CD4-positive, alpha-beta T cell treated with Interleukin-4 for 4 hours (primary cell): ENCODE measurements around the gene MYG1.

Source experiments
- DNase-seq: peaks from one replicate; pipeline ENCODE4 v3.0.0-alpha.2; 2020

MYG1 gene

GRCh38 chr12:53299454-53300180 is at the start of gene MYG1:
TSS of gene MYG1 (plus strand) at chr12:53299695. CDS start at chr12:53299738, 43 bp downstream.
- DNase-seq = peak; percentile 88

GRCh38 chr12:53251477-53252348 is 47.8 kb upstream of the MYG1 start:
- peak; percentile 69 for DNase-seq

- no peak for DNase-seq
Measured at GRCh38 chr12:53252349-53252916, 47.1 kb upstream of the MYG1 start.

GRCh38 chr12:53253298-53253697 is 46.2 kb upstream of the MYG1 start:
- DNase-seq = no peak

- DNase-seq = no peak
Measured at GRCh38 chr12:53254816-53255545, 44.5 kb upstream of the MYG1 start.

DNA sequence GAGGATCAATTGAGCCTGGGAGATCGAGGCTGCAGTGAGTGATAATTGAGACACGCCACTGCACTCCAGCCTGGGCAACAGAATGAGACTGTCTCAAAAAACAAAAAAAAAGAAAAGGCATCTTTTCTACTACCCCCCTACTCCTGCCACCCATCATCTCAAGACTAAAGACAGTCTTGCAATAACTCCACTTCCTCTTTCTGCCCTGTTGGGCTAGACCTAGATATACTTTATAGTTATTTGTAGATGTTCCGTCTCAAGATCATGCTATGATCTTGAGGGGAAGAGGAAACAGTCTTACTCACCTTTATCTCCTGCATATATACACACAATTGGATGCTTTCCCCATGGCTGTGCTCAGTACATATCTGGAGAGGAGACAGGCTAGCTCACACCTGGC is 43.5 kb upstream of the MYG1 start:
- no peak for DNase-seq

DNA sequence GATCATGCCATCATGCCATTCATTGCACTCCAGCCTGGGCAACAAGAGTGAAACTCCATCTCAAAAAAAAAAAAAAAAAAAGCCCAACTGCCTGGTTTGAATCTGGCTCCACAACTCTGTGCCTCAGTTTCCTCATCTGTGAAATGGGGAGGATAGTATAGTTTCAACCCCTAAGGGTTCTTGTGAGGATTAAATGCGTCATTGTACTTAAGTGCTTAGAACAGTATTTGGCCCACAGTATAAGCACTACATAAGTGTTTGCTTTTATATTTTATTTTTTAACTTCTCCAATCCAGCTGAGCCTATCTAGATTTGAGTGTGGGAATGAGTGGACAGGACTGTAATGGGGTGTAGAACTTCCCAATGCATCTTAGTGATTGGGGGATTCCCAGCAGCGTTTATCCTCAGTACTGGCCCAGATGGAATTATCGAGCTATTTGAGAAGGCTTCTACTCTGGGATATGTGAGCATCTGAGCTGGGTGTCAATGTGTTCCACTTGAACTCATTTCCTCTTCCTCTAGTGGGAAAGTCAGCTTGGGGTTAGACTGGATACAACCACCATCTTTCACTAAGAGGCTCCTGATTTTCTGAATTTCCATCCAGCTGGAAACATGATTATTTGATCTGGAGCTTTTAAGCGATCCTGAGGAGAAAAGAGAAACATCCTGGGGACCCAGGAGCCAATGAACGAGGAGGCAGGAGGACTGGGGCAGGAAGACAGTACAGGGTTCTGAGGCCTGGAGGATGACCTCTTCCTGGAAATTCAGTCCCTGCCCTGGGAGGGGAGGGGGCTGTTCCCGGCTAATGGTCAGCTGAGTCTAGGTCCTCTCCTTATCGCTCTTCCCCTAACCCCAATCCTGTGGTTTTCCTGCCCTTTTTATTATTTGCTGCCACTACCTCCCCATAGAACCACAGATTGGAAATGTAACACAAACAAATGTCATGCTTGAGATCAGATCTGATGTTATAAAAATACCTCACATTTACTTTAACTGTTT is 40.7 kb upstream of the MYG1 start:
- no peak for DNase-seq

GRCh38 chr12:53259891-53260290 is 39.6 kb upstream of the MYG1 start:
- no peak for DNase-seq

GRCh38 chr12:53265783-53266182 is 33.7 kb upstream of the MYG1 start:
- DNase-seq = no peak

DNA sequence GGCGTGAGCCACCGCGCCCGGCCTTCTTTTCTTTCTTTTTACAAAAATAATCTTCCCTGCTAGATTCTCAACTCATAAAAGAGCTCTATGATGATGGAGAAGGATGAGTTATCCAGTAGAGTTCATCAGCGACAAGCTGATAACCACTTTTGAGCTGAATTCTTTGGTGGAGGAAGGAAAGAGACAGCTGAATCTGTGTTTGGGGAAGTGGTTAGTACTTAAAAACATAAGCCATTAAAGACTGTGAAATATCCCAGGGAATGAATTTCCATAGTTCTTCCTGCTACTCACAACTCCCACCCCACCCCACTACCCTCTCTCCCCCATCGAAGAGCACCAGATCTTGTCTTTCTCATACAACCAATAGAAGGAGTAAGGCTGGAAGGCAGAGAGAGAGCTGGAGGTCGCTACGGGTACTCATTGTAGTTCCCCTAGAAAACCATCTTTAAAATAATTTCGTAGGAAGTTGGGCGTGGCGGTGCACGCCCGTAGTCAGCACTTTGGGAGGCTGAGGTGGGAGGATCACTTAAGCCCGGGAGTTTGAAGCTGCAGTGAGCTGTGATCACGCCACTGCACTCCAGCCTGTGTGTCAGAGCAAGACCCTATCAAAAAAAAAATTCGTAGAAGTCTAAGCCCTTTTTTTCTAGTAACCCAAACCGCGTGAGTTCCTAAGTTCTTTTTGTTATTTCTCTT is 32.0 kb upstream of the MYG1 start:
- DNase-seq = peak; percentile 49

GRCh38 chr12:53267999-53268629 is 31.4 kb upstream of the MYG1 start, which contains the start of gene ESPL1:
TSS of gene ESPL1 (plus strand) at chr12:53268299. CDS start at chr12:53268767, 468 bp downstream.
- peak; percentile 81 for DNase-seq

DNA sequence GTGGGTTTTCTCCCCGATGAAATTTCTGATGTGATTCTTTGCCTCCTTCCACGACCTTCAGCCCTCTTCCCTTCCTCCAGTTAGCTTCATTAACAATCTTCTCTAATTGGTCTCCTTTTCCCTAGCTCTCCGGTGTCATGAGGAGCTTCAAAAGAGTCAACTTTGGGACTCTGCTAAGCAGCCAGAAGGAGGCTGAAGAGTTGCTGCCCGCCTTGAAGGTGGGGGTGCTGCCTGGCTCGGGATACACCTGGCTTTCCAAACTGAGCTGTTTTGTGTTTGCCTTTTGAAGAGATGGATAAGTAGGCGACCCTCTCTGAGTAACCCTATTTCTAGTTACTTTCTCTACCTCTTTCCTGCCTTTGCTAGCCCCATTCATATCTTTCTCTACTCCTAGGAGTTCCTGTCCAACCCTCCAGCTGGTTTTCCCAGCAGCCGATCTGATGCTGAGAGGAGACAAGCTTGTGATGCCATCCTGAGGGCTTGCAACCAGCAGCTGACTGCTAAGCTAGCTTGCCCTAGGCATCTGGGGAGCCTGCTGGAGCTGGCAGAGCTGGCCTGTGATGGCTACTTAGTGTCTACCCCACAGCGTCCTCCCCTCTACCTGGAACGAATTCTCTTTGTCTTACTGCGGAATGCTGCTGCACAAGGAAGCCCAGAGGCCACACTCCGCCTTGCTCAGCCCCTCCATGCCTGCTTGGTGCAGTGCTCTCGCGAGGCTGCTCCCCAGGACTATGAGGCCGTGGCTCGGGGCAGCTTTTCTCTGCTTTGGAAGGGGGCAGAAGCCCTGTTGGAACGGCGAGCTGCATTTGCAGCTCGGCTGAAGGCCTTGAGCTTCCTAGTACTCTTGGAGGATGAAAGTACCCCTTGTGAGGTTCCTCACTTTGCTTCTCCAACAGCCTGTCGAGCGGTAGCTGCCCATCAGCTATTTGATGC is 30.6 kb upstream of the MYG1 start:
- no peak for DNase-seq

- DNase-seq = no peak
Measured at GRCh38 chr12:53274445-53274844, 25.1 kb upstream of the MYG1 start.

GRCh38 chr12:53276511-53276910 is 23.0 kb upstream of the MYG1 start:
- DNase-seq = no peak

- no peak for DNase-seq
Measured at GRCh38 chr12:53277981-53278380, 21.5 kb upstream of the MYG1 start.

DNA sequence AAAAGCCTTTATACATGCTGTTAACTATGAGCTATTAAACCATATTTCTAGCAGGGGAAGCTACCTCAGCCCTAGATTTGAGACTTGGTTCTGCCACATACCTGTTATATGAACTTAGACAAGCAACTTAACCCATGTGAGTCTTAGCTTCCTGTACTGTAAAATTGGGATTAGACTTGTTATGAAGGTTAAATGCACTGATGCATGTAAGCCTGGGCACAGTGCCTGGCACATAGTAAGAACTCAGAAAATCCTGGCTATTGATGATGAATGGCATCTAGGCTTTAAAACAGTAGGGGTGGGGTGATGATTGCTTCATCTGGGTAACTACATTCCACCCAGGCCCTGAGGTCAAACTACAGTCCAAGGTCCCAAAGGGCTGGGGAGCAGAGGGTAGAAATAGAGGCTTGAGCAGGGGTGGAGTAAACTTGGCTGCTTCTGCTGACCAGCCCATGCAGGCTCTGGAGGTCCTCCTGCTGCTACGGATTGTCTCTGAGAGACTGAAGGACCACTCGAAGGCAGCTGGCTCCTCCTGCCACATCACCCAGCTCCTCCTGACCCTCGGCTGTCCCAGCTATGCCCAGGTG is 20.1 kb upstream of the MYG1 start:
- no peak for DNase-seq

DNA sequence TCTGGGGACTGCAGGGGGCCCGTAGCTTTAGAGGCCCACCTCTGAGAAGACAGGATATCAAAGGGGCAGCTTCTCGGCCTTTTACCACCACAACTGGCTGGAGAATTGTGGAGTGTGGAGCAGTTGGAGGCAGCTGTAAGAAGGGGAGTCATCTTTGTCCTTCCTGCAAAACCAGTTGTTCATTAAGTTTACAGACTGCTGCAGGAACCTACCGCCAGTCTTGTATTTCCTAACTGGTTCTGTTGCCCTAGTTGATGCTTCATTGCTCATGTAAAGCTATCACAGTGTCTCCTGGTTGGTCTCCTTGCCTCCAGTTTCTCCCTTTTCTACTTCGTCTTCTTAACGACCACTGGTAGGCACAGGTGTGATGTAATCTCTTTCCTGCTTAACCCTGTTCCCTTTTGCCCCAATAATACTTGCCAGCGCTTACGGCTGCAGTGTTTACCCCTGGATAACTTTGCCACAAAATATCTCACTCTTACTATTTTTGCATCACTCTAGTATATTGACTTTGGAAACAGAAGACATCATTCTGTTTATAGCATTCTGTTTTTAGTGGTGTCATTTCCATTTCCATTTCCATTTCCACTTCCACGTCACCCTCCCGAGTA is 19.5 kb upstream of the MYG1 start:
- DNase-seq = no peak

GRCh38 chr12:53286448-53286847 is 13.0 kb upstream of the MYG1 start:
- DNase-seq = no peak
